ENCODE results near the gene FARS2.

GRCh38 chr6:5260111-5260620 lies 1.1 kb upstream of the FARS2 start:
- TF ChIP-seq CTCF (IDR thresholded peaks at IDR 0.05; ENCODE audit: poor library complexity) (no peak), EZH2 (IDR thresholded peaks at IDR 0.05; ENCODE audit: borderline replicate concordance) (no peak), EZH2phosphoT487 (IDR thresholded peaks at IDR 0.05; ENCODE audit: low read depth, severe bottlenecking, unreplicated experiment) (no peak)

Data from hepatocyte (in vitro differentiated cells).